Urinary bladder (tissue), 4 donors: ENCODE results near the gene WNT3A. TPM values are rescaled to one million over a fixed set of nuclear protein-coding genes. Genes with fewer than 3 reads are reported as not detected.
A peak's percentile ranks its signal among the peaks of the same experiment; 100 is the strongest.

Experiments used
- DNase-seq: peaks from one replicate; pipeline ENCODE4 v3.0.0-alpha.2; 2015; ENCODE audit errors: extremely low spot score
- H3K27ac ChIP-seq: one replicate; pipeline ENCODE4 v1.5.1; 2013; ENCODE audit warnings: low read depth, mild to moderate bottlenecking, moderate library complexity
- H3K36me3 ChIP-seq: one replicate; pipeline ENCODE4 v1.6.1; 2013; ENCODE audit warnings: mild to moderate bottlenecking, moderate library complexity; ENCODE audit not compliant: insufficient read depth
- H3K4me1 ChIP-seq: one replicate; pipeline ENCODE4 v1.6.1; 2013; ENCODE audit warnings: mild to moderate bottlenecking, moderate library complexity; ENCODE audit not compliant: insufficient read depth
- H3K4me3 ChIP-seq: one replicate; pipeline ENCODE4 v1.5.1; 2013; ENCODE audit warnings: low read depth, low read length
- WGBS: extraction: QIAGEN DNeasy Blood & Tissue Kit; methylation state at CpG from one replicate; pipeline ENCODE4 v1.1.7; 2013; 5-methylcytosine and 5-hydroxymethylcytosine counted together
- polyA plus RNA-seq: library from polyadenylated mRNA; stranded (reverse); fragments of 200-250 nt; gene quantifications from one replicate; pipeline ENCODE4 v1.2.3, GENCODE V29; 2013
- total RNA-seq: library from RNA; depleted of rRNA; stranded (reverse); fragments of >200 nt; gene quantifications from one replicate; pipeline ENCODE4 v1.2.3, GENCODE V29; 2014
- donor health status: healthy with polysubstance abuse.
- donor health status: healthy.

The WNT3A gene
- total and polyA plus RNA-seq, 2 donors = not detected

DNA sequence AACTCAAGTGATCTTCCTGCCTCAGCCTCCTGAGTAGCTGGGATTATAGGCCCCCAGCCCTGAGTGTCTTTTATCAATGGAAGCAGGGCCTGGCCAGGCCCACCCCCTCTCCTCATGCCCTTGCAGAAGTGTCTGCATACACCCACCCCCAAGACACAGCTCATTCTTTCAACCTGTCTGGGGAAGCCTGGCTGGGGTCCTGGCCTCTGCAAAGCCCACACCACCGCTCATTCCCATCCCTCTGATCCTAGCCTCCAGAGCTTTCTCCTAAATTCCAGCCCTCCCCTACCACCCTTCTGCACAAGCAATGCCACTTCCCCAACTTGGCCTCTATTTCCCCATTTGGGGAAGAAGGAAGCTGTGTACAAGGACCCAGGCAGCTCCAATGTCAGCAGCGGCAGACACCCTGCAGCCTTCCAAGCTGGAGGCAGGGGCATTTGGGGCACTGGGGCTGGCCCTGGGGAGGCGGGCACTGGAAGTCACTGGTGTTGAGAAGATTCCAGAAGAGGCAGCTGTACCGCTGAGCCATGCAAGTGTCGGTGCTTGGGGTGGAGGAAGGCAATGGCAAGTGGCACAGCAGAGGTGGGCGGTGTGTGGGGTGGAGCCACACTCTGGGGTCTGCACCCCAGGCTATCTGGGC is 42.0 kb downstream of the WNT3A start:
- no peaks in the 10 kb centered on the region for H3K4me1 ChIP-seq
- H3K4me3 ChIP-seq = no peak overlapping the region
- WGBS = 74% methylated on average over 6 of the region's 6 CpGs
- no peak for DNase-seq
- no peaks in the 10 kb centered on the region for H3K36me3 ChIP-seq
- no peak overlapping the region for H3K27ac ChIP-seq

DNA sequence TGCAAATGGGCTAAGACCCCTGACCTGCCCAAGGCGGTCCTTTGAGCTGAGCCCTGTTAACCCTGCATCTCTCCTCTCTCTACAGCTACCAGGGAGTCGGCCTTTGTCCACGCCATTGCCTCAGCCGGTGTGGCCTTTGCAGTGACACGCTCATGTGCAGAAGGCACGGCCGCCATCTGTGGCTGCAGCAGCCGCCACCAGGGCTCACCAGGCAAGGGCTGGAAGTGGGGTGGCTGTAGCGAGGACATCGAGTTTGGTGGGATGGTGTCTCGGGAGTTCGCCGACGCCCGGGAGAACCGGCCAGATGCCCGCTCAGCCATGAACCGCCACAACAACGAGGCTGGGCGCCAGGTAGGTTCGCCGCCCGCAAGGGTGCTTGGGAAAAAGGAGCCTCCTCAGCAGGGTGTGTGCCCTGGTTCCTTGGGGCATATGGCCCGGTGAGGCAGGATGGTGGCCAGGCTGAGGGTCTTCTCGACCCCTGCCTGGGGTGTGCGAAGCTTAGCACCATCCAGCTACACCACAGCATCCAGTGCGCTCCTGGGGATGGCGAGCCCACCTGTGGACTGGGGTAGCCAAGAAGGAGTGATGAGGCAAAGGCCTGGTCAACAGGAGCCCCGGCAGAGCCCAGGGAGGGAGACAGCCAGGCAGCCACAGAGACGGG is 43.9 kb downstream of the WNT3A start:
- 89% methylated on average over 30 of the region's 30 CpGs for WGBS
- no peaks in the 10 kb centered on the region for H3K36me3 ChIP-seq
- no peak overlapping the region for H3K27ac ChIP-seq
- H3K4me3 ChIP-seq = no peak overlapping the region
- no peaks in the 10 kb centered on the region for H3K4me1 ChIP-seq
- DNase-seq = no peak

DNA sequence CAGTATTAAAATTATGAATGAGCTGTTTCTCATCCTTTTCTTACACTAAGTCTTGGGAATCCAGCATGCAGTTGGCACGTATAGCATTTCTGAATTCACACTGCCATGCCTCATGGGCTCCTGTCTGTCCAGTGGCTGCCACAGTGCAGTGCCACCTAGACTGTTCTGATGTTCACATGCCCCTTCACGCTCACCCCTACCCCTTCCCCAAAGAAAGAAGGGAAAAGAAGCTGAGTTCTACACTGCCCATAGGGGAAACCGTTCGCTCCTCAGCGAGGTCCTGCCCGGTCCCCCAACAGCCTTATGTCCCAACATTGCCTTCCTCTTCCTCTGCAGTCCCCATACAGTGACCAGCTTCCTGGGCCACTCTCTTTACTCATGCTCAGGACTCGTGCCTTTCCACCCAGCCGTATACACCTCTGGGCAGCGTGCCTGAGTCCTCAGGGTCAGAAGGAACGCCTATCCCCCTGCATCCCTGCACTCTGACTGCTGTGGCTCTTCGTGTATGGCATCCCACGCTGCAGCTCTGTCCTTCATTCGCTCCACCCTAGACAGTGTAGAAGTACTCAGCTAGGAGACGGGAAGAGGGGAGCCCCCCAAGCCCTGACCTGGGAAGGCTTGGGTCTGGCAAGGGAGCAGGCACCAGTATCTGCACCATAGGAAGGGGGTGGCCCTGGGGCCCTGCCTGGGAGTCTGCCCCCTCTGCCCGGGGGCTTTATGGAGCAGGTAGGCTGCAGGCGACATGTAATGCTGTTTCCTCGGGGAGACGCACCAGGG is 51.6 kb downstream of the WNT3A start:
- no peak for DNase-seq
- Histone ChIP-seq H3K4me3 (no peak overlapping the region), H3K27ac (no peak overlapping the region), H3K4me1 (no peaks in the 10 kb centered on the region), H3K36me3 (no peaks in the 10 kb centered on the region)
- 47% methylated on average over 18 of the region's 18 CpGs for WGBS

DNA sequence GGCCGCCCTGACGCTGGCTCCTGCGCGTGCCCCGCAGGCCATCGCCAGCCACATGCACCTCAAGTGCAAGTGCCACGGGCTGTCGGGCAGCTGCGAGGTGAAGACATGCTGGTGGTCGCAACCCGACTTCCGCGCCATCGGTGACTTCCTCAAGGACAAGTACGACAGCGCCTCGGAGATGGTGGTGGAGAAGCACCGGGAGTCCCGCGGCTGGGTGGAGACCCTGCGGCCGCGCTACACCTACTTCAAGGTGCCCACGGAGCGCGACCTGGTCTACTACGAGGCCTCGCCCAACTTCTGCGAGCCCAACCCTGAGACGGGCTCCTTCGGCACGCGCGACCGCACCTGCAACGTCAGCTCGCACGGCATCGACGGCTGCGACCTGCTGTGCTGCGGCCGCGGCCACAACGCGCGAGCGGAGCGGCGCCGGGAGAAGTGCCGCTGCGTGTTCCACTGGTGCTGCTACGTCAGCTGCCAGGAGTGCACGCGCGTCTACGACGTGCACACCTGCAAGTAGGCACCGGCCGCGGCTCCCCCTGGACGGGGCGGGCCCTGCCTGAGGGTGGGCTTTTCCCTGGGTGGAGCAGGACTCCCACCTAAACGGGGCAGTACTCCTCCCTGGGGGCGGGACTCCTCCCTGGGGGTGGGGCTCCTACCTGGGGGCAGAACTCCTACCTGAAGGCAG is 52.3 kb downstream of the WNT3A start:
- peak overlapping the region; percentile 17 for H3K4me3 ChIP-seq
- no peak for DNase-seq
- H3K4me1 ChIP-seq = no peaks in the 10 kb centered on the region
- 9% methylated on average over 66 of the region's 66 CpGs for WGBS
- H3K36me3 ChIP-seq = no peaks in the 10 kb centered on the region
- H3K27ac ChIP-seq = no peak overlapping the region

DNA sequence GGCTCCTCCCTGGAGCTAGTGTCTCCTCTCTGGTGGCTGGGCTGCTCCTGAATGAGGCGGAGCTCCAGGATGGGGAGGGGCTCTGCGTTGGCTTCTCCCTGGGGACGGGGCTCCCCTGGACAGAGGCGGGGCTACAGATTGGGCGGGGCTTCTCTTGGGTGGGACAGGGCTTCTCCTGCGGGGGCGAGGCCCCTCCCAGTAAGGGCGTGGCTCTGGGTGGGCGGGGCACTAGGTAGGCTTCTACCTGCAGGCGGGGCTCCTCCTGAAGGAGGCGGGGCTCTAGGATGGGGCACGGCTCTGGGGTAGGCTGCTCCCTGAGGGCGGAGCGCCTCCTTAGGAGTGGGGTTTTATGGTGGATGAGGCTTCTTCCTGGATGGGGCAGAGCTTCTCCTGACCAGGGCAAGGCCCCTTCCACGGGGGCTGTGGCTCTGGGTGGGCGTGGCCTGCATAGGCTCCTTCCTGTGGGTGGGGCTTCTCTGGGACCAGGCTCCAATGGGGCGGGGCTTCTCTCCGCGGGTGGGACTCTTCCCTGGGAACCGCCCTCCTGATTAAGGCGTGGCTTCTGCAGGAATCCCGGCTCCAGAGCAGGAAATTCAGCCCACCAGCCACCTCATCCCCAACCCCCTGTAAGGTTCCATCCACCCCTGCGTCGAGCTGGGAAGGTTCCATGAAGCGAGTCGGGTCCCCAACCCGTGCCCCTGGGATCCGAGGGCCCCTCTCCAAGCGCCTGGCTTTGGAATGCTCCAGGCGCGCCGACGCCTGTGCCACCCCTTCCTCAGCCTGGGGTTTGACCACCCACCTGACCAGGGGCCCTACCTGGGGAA is 53.0 kb downstream of the WNT3A start:
- no peaks in the 10 kb centered on the region for H3K4me1 ChIP-seq
- peak; percentile 72 for DNase-seq
- peak overlapping the region; percentile 17 for H3K4me3 ChIP-seq
- WGBS = 4% methylated on average over 33 of the region's 33 CpGs
- no peak overlapping the region for H3K27ac ChIP-seq
- H3K36me3 ChIP-seq = no peaks in the 10 kb centered on the region

DNA sequence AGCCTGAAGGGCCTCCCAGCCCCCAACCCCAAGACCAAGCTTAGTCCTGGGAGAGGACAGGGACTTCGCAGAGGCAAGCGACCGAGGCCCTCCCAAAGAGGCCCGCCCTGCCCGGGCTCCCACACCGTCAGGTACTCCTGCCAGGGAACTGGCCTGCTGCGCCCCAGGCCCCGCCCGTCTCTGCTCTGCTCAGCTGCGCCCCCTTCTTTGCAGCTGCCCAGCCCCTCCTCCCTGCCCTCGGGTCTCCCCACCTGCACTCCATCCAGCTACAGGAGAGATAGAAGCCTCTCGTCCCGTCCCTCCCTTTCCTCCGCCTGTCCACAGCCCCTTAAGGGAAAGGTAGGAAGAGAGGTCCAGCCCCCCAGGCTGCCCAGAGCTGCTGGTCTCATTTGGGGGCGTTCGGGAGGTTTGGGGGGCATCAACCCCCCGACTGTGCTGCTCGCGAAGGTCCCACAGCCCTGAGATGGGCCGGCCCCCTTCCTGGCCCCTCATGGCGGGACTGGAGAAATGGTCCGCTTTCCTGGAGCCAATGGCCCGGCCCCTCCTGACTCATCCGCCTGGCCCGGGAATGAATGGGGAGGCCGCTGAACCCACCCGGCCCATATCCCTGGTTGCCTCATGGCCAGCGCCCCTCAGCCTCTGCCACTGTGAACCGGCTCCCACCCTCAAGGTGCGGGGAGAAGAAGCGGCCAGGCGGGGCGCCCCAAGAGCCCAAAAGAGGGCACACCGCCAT is 53.8 kb downstream of the WNT3A start:
- H3K4me1 ChIP-seq = no peaks in the 10 kb centered on the region
- no peaks in the 10 kb centered on the region for H3K36me3 ChIP-seq
- DNase-seq = no peak
- no peak overlapping the region for H3K27ac ChIP-seq
- WGBS = 8% methylated on average over 34 of the region's 34 CpGs
- H3K4me3 ChIP-seq = no peak overlapping the region

DNA sequence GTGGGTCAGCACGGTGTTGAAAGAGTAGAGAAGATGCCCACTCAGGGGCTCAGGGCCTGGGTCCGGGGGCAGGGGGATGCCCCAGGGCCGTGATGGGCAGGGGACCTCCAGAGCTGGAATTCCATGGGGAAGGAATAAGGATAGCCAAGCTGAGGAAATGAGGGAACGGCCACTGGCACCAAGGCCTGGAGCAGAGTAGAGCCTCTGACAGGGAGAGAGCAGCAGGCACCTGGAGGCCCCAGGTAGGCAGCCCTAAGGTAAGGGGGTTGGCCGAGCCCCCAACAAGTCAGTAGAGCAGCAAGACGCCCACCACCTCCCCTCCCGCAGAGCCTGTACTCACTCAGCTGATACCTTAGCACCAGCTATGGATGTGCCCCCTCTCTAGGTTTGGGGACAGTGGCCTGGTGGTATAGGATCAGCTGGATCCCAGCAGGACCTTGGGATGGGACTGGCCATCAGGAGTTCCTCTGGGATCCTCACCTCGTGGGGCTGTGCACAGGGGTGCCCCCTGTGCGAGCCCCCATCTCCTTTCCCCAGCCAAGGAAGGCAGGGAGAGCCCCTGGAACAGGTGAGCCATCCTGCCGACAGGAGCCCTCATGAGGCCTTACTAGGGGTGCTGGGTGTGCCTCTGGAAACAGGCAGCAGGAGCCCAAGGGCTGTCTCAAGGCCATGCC is 54.8 kb downstream of the WNT3A start:
- no peaks in the 10 kb centered on the region for H3K4me1 ChIP-seq
- no peak for DNase-seq
- H3K4me3 ChIP-seq = no peak overlapping the region
- 84% methylated on average over 10 of the region's 10 CpGs for WGBS
- no peak overlapping the region for H3K27ac ChIP-seq
- no peaks in the 10 kb centered on the region for H3K36me3 ChIP-seq

DNA sequence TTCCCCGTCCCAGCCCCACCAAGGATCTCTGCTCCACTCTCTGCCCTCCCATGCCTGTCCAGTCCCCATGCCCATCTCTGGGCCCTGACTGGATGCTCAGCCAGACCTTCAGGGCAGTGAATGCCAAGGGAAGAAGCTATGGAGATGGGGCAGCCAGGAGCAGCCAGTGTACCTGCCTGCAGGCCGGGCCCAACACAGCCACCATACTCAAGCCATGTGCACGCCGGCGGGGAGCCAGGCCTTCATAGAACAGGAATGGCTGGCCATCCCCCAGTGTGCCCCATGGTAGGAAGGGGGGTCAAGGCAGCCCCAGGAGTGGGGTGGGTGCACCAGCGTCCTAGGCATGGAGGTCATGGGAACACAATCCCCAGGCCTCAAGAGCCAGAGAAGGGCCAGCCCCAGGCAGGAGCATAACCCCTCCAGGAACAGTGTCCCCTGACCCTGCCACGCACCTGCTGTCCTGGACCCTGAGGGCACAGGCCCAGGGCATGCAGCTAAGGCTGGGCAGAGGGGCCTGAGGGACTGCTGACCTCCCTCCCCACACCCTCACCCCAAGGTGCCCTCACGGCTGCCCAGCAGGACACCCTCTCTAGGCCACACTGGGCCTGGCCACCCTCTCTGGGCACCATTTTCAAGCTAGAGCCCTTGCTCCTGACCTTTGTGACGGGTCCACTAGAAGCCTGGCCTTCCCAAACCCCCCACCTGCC is 55.4 kb downstream of the WNT3A start:
- H3K4me1 ChIP-seq = no peaks in the 10 kb centered on the region
- no peak overlapping the region for H3K27ac ChIP-seq
- DNase-seq = no peak
- WGBS = 96% methylated on average over 9 of the region's 9 CpGs
- H3K36me3 ChIP-seq = no peaks in the 10 kb centered on the region
- no peak overlapping the region for H3K4me3 ChIP-seq

DNA sequence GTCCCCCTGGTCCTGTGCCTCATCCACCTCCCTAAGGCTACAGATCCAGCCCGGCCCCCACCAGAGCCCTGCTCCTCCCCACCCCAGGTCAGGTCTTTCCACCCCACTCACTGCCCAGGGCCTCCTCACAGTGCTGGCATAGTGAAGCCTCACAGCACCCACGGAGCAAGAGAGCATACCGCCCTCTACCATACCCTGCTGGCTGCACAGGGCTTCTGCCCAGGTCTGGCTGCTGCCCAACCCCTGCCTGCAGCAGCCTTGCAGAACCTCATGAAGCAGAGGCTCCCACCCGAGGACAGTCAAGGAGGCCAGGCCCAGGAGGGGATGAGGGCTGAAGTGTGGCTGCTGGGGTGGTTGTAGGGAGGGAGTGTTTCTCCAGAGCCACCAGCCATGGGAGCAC is 56.0 kb downstream of the WNT3A start:
- no peak for DNase-seq
- no peaks in the 10 kb centered on the region for H3K4me1 ChIP-seq
- H3K4me3 ChIP-seq = no peak overlapping the region
- WGBS = 68% methylated on average over 4 of the region's 4 CpGs
- H3K36me3 ChIP-seq = no peaks in the 10 kb centered on the region
- no peak overlapping the region for H3K27ac ChIP-seq

DNA sequence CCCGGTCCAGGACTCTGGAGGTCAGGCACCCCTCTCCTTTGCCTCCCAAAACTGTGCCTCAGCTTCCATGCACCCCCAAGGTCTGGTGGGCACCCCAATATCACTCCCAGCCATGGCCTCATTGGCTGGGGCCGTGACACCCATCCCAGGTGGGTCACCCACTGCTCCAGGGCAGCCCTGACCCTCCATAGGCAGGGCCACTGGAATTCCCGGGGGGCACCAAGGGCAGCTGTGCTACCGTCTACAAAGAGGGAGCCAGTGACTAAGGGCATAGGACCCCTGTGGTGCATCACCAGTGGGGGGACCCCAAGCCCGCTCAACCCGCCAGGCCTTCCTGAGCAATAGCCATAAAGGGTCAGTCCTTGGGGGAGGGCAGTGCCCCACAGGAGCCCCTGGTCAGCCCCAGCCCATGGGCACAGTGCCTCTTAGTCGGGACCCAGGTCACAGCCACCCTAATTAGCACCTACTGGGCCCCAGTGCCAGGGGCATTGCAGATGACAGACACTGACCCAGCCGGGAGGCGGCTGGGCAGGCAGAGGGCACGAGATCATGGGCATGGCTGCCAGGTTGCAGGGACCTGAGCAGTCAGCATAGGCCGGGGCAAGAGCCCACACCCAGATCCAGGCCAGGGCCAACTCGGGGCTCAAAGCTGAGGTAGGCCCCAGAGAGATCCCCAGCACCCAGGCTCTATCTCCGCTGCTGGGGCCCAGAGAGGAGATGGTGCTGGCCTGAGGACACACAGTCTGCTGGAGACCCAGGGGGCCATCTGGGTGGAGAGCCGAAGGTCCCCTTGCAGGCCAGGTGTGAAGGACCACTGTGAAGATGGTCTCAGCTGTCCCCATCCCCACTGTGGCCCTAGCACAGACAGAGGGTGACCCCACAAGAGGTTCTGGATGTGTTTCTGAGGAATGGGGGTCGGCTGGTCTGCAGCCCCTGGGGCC is 56.7 kb downstream of the WNT3A start:
- 83% methylated on average over 15 of the region's 15 CpGs for WGBS
- Histone ChIP-seq H3K4me3 (no peak overlapping the region), H3K4me1 (no peaks in the 10 kb centered on the region), H3K36me3 (no peaks in the 10 kb centered on the region), H3K27ac (no peak overlapping the region)
- no peak for DNase-seq

DNA sequence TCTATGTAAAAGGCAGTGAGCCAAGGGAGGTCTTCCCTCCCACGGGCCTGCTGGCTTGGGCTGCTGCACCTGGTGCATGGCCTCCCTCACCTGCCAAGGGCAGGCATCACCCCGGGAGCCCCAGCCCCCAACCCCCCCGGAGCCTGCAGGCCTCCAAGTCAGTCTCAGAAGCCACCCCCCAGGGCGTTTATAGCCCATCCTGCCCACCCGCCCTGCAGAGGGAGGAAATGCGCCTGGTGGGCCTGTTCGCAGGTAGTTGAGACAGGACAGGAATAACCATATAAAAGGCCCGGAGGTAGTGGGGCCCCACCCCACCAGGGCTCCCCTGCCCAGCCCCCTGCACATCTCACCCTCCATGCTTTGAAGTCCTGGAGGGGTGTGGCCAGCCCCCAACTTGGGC is 57.5 kb downstream of the WNT3A start:
- Histone ChIP-seq H3K36me3 (no peaks in the 10 kb centered on the region), H3K27ac (no peak overlapping the region), H3K4me1 (no peaks in the 10 kb centered on the region), H3K4me3 (no peak overlapping the region)
- DNase-seq = no peak
- WGBS = 44% methylated on average over 8 of the region's 8 CpGs
